Measurements from ENCODE around the gene GIPC1.

The GIPC1 gene

GRCh38 chr19:14446336-14447036 is 49.4 kb downstream of the GIPC1 start:
- peak; percentile 10 for DNase-seq (ENCODE audit: low spot score)

GRCh38 chr19:14443632-14444216 is 52.2 kb downstream of the GIPC1 start:
- no peak for DNase-seq (ENCODE audit: low spot score)
- TF ChIP-seq CTCF (IDR thresholded peaks at IDR 0.05; ENCODE audit: extremely low read depth, missing control alignments): no peak

More at GRCh38 chr19:14446336-14447036, 49.4 kb downstream of the GIPC1 start:
- no peak for TF ChIP-seq CTCF (IDR thresholded peaks at IDR 0.05; ENCODE audit: extremely low read depth, missing control alignments)

GRCh38 chr19:14442891-14443631 is 52.9 kb downstream of the GIPC1 start:
- DNase-seq (ENCODE audit: low spot score): no peak
- no peak for TF ChIP-seq CTCF (IDR thresholded peaks at IDR 0.05; ENCODE audit: extremely low read depth, missing control alignments)

- DNase-seq (ENCODE audit: low spot score): no peak
- no peak for TF ChIP-seq CTCF (IDR thresholded peaks at IDR 0.05; ENCODE audit: extremely low read depth, missing control alignments)
These were observed 54.6 kb downstream of the GIPC1 start for GRCh38 chr19:14441041-14441938.

- DNase-seq (ENCODE audit: low spot score): peak; percentile 93
- no peak for TF ChIP-seq CTCF (IDR thresholded peaks at IDR 0.05; ENCODE audit: extremely low read depth, missing control alignments)
These were observed 55.9 kb downstream of the GIPC1 start for GRCh38 chr19:14440049-14440448.

- no peak for DNase-seq (ENCODE audit: low spot score)
- no peak for TF ChIP-seq CTCF (IDR thresholded peaks at IDR 0.05; ENCODE audit: extremely low read depth, missing control alignments)
These were observed 56.9 kb downstream of the GIPC1 start for GRCh38 chr19:14439014-14439413.

Data from GM20000 (cell line).